Stimulated activated CD8-positive, alpha-beta memory T cell treated with anti-CD3 and anti-CD28 coated beads, Interleukin-4, amount 100 ng/mL, for 24 hours (primary cell): Measurements from ENCODE around the gene SLC25A1.

ENCODE experiments used
- DNase-seq: peaks from one replicate; pipeline ENCODE4 v3.0.0-alpha.2; 2020; ENCODE audit warnings: low read depth

Gene SLC25A1

GRCh38 chr22:19178657-19179496 is at the start of gene SLC25A1:
TSS of gene SLC25A1 (minus strand) at chr22:19178736. CDS start at chr22:19178673, 63 bp downstream.
- peak; percentile 88 for DNase-seq

GRCh38 chr22:19228179-19228578 is 49.6 kb upstream of the SLC25A1 start:
- no peak for DNase-seq

- no peak for DNase-seq
Measured at GRCh38 chr22:19226428-19226827, 47.9 kb upstream of the SLC25A1 start.

- no peak for DNase-seq
Measured at GRCh38 chr22:19225560-19225959, 47.0 kb upstream of the SLC25A1 start.

- no peak for DNase-seq
Measured at GRCh38 chr22:19224985-19225384, 46.4 kb upstream of the SLC25A1 start.

- DNase-seq, result no peak
Measured at GRCh38 chr22:19224557-19224956, 46.0 kb upstream of the SLC25A1 start.

- no peak for DNase-seq
Measured at GRCh38 chr22:19223617-19224016, 45.1 kb upstream of the SLC25A1 start.

GRCh38 chr22:19223110-19223509 is 44.6 kb upstream of the SLC25A1 start:
- DNase-seq, result no peak

GRCh38 chr22:19222242-19223005 is 43.9 kb upstream of the SLC25A1 start:
- DNase-seq, result no peak

GRCh38 chr22:19220867-19221266 is 42.3 kb upstream of the SLC25A1 start:
- no peak for DNase-seq

GRCh38 chr22:19218541-19219233 is 40.2 kb upstream of the SLC25A1 start:
- DNase-seq, result no peak

GRCh38 chr22:19216579-19216978 is 38.0 kb upstream of the SLC25A1 start:
- no peak for DNase-seq

- no peak for DNase-seq
Measured at GRCh38 chr22:19215360-19215759, 36.8 kb upstream of the SLC25A1 start.

GRCh38 chr22:19214078-19214473 is 35.5 kb upstream of the SLC25A1 start:
- DNase-seq, result no peak

- no peak for DNase-seq
Measured at GRCh38 chr22:19213442-19214077, 35.0 kb upstream of the SLC25A1 start.

GRCh38 chr22:19213001-19213400 is 34.5 kb upstream of the SLC25A1 start:
- DNase-seq, result no peak

- DNase-seq, result no peak
Measured at GRCh38 chr22:19212302-19212870, 33.9 kb upstream of the SLC25A1 start.

GRCh38 chr22:19210188-19210587 is 31.7 kb upstream of the SLC25A1 start:
- no peak for DNase-seq

- no peak for DNase-seq
Measured at GRCh38 chr22:19208287-19208847, 29.8 kb upstream of the SLC25A1 start.

- DNase-seq, result no peak
Measured at GRCh38 chr22:19207884-19208283, 29.3 kb upstream of the SLC25A1 start.

- DNase-seq, result no peak
Measured at GRCh38 chr22:19207401-19207808, 28.9 kb upstream of the SLC25A1 start.
